Gastrocnemius medialis (tissue), 4 donors: Measurements from ENCODE around the gene YIF1B.

ENCODE experiments used
- POLR2A ChIP-seq, 2 donors: fragments of 450-650 bp; IDR thresholded peaks; one replicate each; pipeline ENCODE4 v1.6.1; 2017; ENCODE audit warnings: antibody characterized with exemption in 2 of 2, mild to moderate bottlenecking in 2 of 2, moderate library complexity in 2 of 2
- TF ChIP-seq, protein P1 (sequence below), 5 experiments: fragments of 450-650 bp in 3 of 5; fragments of 200-600 bp in 2 of 5; sonication (generic) in 2 of 5; IDR thresholded peaks in 4 of 5; conservative IDR thresholded peaks in 1 of 5; 1 replicate in 4 of 5; 2 replicates in 1 of 5; pipeline ENCODE4 v1.5.1; 2016 to 2019; ENCODE audit warnings: antibody characterized with exemption in 5 of 5, mild to moderate bottlenecking in 3 of 5, moderate library complexity in 3 of 5

DNA sequence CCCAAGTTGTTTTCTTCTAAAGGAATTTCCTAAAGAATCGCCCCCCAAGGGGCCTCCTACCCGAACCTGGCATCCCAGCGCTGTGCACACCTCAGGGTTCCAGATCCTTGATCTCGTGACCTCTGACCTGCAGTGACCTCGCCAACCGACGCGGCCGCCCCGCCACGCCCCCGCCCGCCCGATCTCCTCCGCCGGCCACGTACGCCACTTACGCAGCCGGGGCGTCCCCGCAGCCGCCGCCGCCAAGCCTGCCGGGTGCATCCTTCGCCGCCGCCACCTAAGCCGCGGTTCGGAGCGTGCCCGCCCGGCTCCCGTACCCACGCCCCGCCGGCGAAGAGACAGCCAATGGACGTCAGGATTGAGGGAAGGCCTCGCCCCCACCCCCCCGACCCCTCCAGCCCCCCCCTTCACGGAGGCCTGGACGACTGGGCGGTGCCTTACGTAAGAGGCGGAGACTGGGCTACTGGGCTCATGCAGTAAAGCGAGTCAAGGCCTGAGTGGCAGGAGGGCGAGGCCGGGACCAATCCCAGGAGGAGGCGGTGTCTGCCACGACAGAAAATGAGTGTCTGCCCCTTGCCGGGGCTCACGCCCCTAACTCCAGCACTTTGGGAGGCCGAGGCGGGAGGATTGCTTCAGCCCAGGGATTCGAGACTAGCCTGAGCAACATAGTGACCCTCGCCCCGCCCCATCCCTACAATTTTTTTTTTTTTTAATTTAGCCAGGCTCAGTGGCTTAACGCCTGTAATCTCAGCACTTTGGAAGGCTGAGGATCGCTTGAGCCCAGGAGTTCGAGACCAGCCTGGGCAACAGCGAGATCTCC lies at the start of gene YIF1B:
- TF ChIP-seq, protein P1, sequence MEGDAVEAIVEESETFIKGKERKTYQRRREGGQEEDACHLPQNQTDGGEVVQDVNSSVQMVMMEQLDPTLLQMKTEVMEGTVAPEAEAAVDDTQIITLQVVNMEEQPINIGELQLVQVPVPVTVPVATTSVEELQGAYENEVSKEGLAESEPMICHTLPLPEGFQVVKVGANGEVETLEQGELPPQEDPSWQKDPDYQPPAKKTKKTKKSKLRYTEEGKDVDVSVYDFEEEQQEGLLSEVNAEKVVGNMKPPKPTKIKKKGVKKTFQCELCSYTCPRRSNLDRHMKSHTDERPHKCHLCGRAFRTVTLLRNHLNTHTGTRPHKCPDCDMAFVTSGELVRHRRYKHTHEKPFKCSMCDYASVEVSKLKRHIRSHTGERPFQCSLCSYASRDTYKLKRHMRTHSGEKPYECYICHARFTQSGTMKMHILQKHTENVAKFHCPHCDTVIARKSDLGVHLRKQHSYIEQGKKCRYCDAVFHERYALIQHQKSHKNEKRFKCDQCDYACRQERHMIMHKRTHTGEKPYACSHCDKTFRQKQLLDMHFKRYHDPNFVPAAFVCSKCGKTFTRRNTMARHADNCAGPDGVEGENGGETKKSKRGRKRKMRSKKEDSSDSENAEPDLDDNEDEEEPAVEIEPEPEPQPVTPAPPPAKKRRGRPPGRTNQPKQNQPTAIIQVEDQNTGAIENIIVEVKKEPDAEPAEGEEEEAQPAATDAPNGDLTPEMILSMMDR (IDR thresholded peaks at IDR 0.05 in 4 of 5, conservative IDR thresholded peaks at IDR 0.05 in 1 of 5), result no peak
- peak in 1 of 2 donors; percentile 36 for TF ChIP-seq POLR2A (IDR thresholded peaks at IDR 0.05)
